Coronary artery (tissue), 2 donors: ENCODE data around the gene INPP5A.

ENCODE experiments used
- DNase-seq: peaks from one replicate; pipeline ENCODE4 v3.0.0-alpha.2; 2017; ENCODE audit warnings: low spot score
- H3K27ac ChIP-seq, 2 donors: fragments of 200-600 bp; sonication (generic); one replicate each; pipeline ENCODE4 v1.5.1; 2016 to 2019
- H3K4me3 ChIP-seq: fragments of 200-600 bp; sonication (generic); 2 replicates; pipeline ENCODE4 v1.5.1; 2016; ENCODE audit warnings: mild to moderate bottlenecking, moderate library complexity
- TF ChIP-seq, protein P1 (sequence below): fragments of 200-600 bp; sonication (generic); IDR thresholded peaks from one replicate; pipeline ENCODE4 v1.5.1; 2019; ENCODE audit warnings: antibody characterized with exemption

INPP5A gene

DNA sequence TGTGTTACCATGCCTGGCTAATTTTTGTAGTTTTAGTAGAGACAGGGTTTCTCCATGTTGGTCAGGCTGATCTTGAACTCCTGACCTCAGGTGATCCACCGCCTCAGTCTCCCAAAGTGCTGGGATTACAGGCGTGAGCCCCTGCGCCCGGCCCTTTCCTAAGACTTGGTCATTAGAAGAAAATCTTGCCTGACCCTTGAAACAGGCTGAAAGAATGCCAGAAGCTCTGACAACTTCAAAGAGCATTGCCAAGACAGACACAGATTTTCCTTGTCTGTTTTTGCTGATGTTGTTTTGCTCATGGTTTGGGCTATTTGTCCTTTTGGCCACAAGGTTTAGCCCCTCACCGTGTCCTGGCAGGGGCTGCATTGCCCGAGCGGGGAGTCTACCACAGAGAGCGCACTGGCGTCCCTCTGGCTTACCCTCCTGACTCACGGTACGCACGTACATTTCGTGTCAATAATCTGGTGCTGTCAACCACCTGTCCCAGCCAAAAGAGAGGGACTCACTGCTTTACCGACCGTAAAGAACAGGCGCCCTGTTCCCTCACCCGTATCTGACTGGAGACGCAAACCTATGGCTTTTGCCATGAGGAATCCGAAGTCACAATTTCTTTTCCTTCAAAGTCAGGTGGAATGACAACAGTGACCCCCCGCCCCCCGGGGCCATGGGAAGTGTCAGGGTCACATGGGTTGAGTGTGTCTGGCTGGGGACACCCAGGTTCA lies 10.1 kb upstream of the INPP5A start:
- Histone ChIP-seq H3K27ac (no peak overlapping the region), H3K4me3 (no peak overlapping the region)
- peak; percentile 59 for DNase-seq
- TF ChIP-seq, protein P1, sequence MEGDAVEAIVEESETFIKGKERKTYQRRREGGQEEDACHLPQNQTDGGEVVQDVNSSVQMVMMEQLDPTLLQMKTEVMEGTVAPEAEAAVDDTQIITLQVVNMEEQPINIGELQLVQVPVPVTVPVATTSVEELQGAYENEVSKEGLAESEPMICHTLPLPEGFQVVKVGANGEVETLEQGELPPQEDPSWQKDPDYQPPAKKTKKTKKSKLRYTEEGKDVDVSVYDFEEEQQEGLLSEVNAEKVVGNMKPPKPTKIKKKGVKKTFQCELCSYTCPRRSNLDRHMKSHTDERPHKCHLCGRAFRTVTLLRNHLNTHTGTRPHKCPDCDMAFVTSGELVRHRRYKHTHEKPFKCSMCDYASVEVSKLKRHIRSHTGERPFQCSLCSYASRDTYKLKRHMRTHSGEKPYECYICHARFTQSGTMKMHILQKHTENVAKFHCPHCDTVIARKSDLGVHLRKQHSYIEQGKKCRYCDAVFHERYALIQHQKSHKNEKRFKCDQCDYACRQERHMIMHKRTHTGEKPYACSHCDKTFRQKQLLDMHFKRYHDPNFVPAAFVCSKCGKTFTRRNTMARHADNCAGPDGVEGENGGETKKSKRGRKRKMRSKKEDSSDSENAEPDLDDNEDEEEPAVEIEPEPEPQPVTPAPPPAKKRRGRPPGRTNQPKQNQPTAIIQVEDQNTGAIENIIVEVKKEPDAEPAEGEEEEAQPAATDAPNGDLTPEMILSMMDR: no peak

DNA sequence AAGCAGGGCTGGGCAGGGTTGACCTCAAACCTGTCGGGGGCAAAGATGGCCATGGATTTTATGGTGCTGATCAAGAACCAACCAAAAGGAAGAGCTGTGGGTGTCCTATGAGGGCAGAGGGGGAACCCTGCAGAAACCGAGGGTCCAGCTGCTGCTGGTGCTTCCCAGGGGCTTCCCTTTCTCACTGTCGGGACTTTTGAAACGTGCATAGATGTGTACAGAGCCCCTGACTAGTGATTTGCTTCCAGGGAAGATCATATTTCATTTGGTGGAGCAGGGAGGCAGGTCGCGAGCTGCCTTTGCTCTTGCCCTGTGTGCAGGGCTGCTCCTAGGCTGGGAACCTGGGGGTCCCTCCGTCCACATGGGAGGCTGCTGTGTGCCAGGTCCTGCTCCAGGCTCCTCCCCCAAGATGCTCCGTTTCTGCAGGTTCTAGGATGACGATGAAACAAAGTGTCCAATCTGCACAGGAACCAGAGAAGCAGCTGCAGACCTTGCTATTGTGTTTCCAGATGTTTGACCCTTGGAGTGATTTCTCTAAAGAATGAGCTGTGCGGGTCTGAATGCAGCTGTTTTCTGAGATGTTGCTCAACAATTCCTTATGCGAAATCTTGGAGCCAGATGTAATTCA lies 9.4 kb upstream of the INPP5A start:
- peak; percentile 62 for DNase-seq

DNA sequence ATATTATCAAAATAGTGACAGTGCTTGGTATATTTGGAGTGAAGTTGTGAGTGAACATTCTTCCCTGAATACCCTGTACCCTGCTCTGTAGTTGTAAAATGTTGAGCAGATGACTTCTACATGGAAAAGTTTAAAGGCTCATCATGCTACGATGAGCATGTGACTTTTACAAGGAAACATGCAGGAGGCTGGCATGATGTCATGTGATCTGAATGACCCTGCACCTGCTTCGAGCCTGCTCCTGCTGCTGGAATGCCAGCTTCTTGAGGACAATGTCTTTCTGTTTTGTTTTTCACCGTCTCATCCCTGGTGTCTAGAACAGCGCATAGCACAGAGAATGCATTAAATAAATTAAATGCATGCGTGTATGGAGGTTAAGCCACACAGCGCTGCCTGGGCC lies 5.4 kb upstream of the INPP5A start:
- Histone ChIP-seq H3K27ac (no peak overlapping the region), H3K4me3 (no peak overlapping the region)
- TF ChIP-seq, protein P1: no peak
- DNase-seq: peak; percentile 35

More for the DNA sequence above, 9.4 kb upstream of the INPP5A start:
- TF ChIP-seq, protein P1: no peak
- Histone ChIP-seq H3K4me3 (no peak overlapping the region), H3K27ac (no peak overlapping the region)

DNA sequence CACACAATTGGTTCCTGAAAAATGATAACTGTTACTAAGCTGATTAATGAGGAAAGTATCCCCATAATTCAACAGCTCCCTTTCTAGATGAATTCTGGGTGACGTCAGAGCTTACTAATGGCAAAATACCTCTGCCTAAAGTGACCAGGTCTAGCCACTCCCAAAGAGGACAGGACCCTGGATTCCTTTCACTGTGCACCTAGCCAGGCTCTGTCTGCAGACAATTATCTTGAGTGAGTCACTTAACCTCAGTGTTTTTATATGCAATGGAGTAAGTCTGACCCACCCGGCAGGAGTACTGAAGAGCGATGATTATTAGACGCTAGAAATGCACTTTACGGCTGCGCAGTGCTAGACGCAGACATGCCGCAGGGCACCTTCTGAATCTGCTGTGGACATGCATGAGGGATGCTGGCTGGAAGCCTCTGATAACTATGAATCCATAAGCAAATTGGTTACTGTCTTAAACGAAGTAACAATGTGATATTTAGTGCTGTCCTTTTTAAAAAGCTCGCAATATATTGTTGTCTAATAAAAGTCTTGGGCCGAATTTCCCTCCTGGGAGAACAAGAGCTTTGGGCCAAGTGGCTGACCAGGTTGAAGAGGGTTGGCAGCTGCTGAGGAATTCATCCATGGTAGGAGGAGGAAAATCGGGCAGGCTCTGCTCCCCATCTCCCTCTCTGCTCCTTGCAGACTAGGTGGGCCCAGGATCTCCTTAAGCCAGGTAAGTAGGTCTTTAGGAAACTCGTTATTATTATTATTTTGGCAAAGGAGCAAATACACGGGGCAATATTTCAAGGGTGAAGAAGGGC lies 4.6 kb upstream of the INPP5A start:
- peak; percentile 31 for DNase-seq
- TF ChIP-seq, protein P1: no peak
- Histone ChIP-seq H3K4me3 (no peak overlapping the region), H3K27ac (no peak overlapping the region)

DNA sequence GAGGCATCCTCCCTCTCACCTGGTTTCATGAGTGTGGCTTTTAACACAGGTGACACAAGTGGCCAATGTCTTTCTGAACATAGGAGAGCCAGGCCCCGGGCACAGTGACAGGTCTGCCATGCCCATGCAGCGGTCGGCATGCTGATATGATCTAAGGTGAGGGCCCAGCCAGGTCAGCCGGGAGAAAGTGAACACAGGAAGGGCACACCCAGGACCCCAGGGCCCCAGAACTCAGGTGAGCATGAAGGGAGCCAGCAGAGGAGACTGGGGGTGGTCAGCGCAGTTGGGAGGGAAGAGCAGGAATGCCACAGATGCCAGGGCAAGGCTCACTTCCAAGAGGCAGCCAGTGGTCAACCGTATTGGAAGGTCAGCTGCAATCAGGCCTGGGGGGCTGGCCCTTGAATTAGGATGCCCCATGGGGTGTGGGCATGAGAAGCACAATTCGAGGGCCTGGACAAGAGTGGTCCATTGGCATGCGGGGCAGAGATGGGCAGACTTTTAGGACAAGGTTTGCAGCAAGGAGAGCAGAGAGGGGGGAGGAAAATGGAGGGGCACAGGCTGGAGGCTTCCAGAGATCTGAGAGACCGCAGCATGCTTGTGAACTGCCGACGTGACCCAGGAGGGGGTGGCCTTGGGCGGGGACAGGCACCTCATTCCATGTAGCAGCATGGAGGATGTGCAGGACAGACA lies 3.9 kb upstream of the INPP5A start:
- no peak overlapping the region for H3K27ac ChIP-seq
- DNase-seq: peak; percentile 65
- no peak overlapping the region for H3K4me3 ChIP-seq
- TF ChIP-seq, protein P1: no peak

DNA sequence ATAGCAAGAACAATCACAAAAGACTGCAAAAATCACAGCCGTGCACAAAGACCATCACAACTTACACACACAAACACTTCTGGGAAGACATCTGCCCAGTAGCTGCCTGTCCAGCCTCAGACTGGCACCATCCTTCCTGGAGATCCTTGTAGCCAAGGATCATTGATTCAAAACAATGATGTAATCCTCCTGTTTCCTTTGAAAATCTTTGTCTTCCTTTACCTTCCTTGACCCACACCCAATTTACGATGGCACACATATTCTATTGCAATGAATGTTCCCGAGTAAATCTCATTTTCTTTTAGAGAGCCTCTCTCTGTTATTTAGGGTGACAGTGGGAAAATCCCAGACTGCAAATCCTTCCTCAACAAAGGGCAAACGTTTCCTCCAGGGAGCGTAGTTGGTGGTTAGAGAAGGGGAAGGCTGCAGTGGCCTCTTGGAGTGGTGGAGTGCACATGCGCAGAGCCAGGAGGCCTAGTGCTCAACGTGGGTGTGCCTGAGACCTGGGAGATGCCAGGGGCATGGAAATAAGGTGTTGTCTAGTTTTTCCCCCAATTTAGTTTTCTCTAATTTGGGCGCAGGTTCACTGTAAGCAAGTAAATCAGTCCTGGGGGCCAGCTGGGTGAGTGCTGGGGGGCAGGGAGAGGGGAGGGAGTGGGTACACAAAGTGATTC lies 3.1 kb upstream of the INPP5A start:
- Histone ChIP-seq H3K27ac (no peak overlapping the region), H3K4me3 (no peak overlapping the region)
- peak; percentile 55 for DNase-seq
- TF ChIP-seq, protein P1: no peak
